RWPE2 (cell line): ENCODE data around the gene PFDN2.
"Not testable (repeated sequence)": the region's sequence is repeated elsewhere in the genome, so short reads cannot be mapped to it uniquely, and the experiment has no call there.

Source experiments
- ATAC-seq: fragments of 200-7000 bp; cut with Tn5 transposase; 3 replicates; pipeline ENCODE4 v1.9.1; 2021; ENCODE audit warnings: low read depth
- DNase-seq: peaks from one replicate; pipeline ENCODE4 v3.0.0-alpha.2; 2020; ENCODE audit warnings: low spot score
- H3K27ac ChIP-seq: fragments of 450-650 bp; 2 replicates; pipeline ENCODE4 v1.5.1; 2017; ENCODE audit warnings: mild to moderate bottlenecking; ENCODE audit not compliant: poor library complexity, severe bottlenecking
- H3K27me3 ChIP-seq: fragments of 250-450 bp; sonication (Bioruptor Pico); 2 replicates; pipeline ENCODE4 v1.5.1; 2021; ENCODE audit warnings: mild to moderate bottlenecking, moderate library complexity; ENCODE audit not compliant: insufficient read depth, poor library complexity, severe bottlenecking
- H3K36me3 ChIP-seq: fragments of 250-450 bp; sonication (Bioruptor Pico); 2 replicates; pipeline ENCODE4 v1.5.1; 2020; ENCODE audit warnings: low read depth, mild to moderate bottlenecking, moderate library complexity
- H3K4me1 ChIP-seq: fragments of 250-450 bp; sonication (Bioruptor Pico); 2 replicates; pipeline ENCODE4 v1.5.1; 2021; ENCODE audit warnings: mild to moderate bottlenecking, moderate library complexity; ENCODE audit not compliant: insufficient read depth, poor library complexity, severe bottlenecking
- H3K4me3 ChIP-seq: fragments of 250-450 bp; sonication (Bioruptor Pico); 2 replicates; pipeline ENCODE4 v1.5.1; 2021; ENCODE audit warnings: mild to moderate bottlenecking, moderate library complexity; ENCODE audit not compliant: severe bottlenecking
- H3K9me3 ChIP-seq: fragments of 250-450 bp; sonication (Bioruptor Pico); 2 replicates; pipeline ENCODE4 v1.5.1; 2021; ENCODE audit warnings: mild to moderate bottlenecking, moderate library complexity; ENCODE audit not compliant: severe bottlenecking
- CTCF ChIP-seq: fragments of 450-650 bp; IDR thresholded peaks from one replicate; pipeline ENCODE4 v1.5.1; 2017; ENCODE audit warnings: mild to moderate bottlenecking, moderate library complexity; ENCODE audit not compliant: poor library complexity, severe bottlenecking

Gene PFDN2

GRCh38 chr1:161122967-161123366, 5.1 kb upstream of the PFDN2 start:
- DNase-seq (no peak), ATAC-seq (no peak)
- TF ChIP-seq CTCF: no peak
- peaks cover 83% of the 10 kb centered on the region for H3K36me3 ChIP-seq
- H3K4me3 ChIP-seq: no peak overlapping the region
- H3K4me1 ChIP-seq: peaks cover 10% of the 10 kb centered on the region
- no peak overlapping the region for H3K27ac ChIP-seq
- H3K9me3 ChIP-seq: no peaks in the 10 kb centered on the region
- H3K27me3 ChIP-seq: no peaks in the 10 kb centered on the region

- Histone ChIP-seq H3K36me3 (peaks cover 72% of the 10 kb centered on the region), H3K9me3 (no peaks in the 10 kb centered on the region), H3K4me1 (peaks cover 11% of the 10 kb centered on the region), H3K27ac (no peak overlapping the region), H3K27me3 (no peaks in the 10 kb centered on the region), H3K4me3 (no peak overlapping the region)
- TF ChIP-seq CTCF: no peak
- ATAC-seq (no peak), DNase-seq (no peak)
Observed at GRCh38 chr1:161121834-161122233, 4.0 kb upstream of the PFDN2 start.

- no peak for ATAC-seq
- Histone ChIP-seq H3K36me3 (peaks cover 71% of the 10 kb centered on the region), H3K4me3 (no peak overlapping the region), H3K27me3 (no peaks in the 10 kb centered on the region), H3K4me1 (peaks cover 16% of the 10 kb centered on the region), H3K9me3 (no peaks in the 10 kb centered on the region), H3K27ac (no peak overlapping the region)
- no peak for DNase-seq
- TF ChIP-seq CTCF: no peak
Observed at GRCh38 chr1:161121042-161121650, 3.3 kb upstream of the PFDN2 start.

DNA sequence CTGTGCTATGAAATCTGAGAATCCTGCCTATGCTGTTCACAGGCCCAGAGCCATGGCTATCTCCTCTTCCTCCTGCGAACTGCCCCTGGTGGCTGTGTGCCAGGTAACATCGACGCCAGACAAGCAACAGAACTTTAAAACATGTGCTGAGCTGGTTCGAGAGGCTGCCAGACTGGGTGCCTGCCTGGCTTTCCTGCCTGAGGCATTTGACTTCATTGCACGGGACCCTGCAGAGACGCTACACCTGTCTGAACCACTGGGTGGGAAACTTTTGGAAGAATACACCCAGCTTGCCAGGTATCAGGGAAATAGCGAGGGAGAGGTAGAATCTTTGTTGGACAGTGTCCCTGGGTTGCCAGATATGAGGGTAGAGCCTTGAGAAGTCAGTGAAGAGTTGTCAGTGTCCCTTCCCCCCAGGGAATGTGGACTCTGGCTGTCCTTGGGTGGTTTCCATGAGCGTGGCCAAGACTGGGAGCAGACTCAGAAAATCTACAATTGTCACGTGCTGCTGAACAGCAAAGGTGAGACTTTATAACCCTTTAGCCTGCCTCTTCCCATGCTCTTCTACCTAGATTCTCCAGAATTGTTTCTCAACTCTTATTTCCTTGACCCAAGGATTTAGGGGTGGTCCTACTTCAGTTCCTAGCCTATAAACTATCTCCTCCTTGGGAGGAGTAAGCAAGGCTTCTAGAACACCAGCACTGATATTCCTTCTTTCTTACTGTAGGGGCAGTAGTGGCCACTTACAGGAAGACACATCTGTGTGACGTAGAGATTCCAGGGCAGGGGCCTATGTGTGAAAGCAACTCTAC, 1.5 kb upstream of the PFDN2 start:
- ATAC-seq (peak; percentile 48), DNase-seq (no peak)
- peak; percentile 55 for TF ChIP-seq CTCF
- peaks cover 68% of the 10 kb centered on the region for H3K36me3 ChIP-seq
- no peaks in the 10 kb centered on the region for H3K27me3 ChIP-seq
- H3K9me3 ChIP-seq: no peaks in the 10 kb centered on the region
- no peak overlapping the region for H3K4me3 ChIP-seq
- H3K4me1 ChIP-seq: peaks cover 26% of the 10 kb centered on the region
- H3K27ac ChIP-seq: peak overlapping the region; percentile 75

GRCh38 chr1:161115961-161116360, 1.9 kb downstream of the PFDN2 start:
- not testable (repeated sequence) for H3K9me3 ChIP-seq, H3K4me3 ChIP-seq, H3K27me3 ChIP-seq, DNase-seq, ATAC-seq
- peak overlapping the region; percentile 75 for H3K27ac ChIP-seq
- peaks cover 26% of the 10 kb centered on the region for H3K4me1 ChIP-seq
- peaks cover 60% of the 10 kb centered on the region for H3K36me3 ChIP-seq
